ENCODE results near the gene CDKL1. TPM values are rescaled to one million over a fixed set of nuclear protein-coding genes. Genes with fewer than 3 reads are reported as not detected.

CDKL1 gene
- total RNA-seq, 1 donor, result 10.5 TPM

- Histone ChIP-seq H4K20me1 (ENCODE audit: insufficient read depth, low read length) (no peaks in the 10 kb centered on the region), H3K36me3 (ENCODE audit: insufficient read depth, low read length) (no peaks in the 10 kb centered on the region), H3K4me1 (ENCODE audit: insufficient read depth, low read length) (no peaks in the 10 kb centered on the region), H3K4me2 (ENCODE audit: insufficient read depth, low read length) (no peak overlapping the region), H3K27me3 (ENCODE audit: insufficient read depth, low read length) (no peaks in the 10 kb centered on the region), H3K9me3 (ENCODE audit: low read depth, low read length) (no peaks in the 10 kb centered on the region), H3K4me3 (ENCODE audit: insufficient read depth, low read length) (no peak overlapping the region), H2AFZ (ENCODE audit: low read length) (no peak overlapping the region), H3K79me2 (ENCODE audit: insufficient read depth, low read length) (no peaks in the 10 kb centered on the region), H3K27ac (ENCODE audit: low read depth, low read length) (no peak overlapping the region)
- no peak for DNase-seq (ENCODE audit: insufficient read length, low spot score, missing footprints)
- no peak for TF ChIP-seq CTCF (IDR thresholded peaks at IDR 0.05; ENCODE audit: extremely low read depth, low read depth, low read length)
Observed at GRCh38 chr14:50388256-50388931, 8.3 kb downstream of the CDKL1 start.

- H3K27me3 ChIP-seq (ENCODE audit: insufficient read depth, low read length), result no peaks in the 10 kb centered on the region
- no peaks in the 10 kb centered on the region for H3K79me2 ChIP-seq (ENCODE audit: insufficient read depth, low read length)
- no peak overlapping the region for H2AFZ ChIP-seq (ENCODE audit: low read length)
- H3K4me1 ChIP-seq (ENCODE audit: insufficient read depth, low read length), result no peaks in the 10 kb centered on the region
- no peaks in the 10 kb centered on the region for H3K9me3 ChIP-seq (ENCODE audit: low read depth, low read length)
- no peak overlapping the region for H3K27ac ChIP-seq (ENCODE audit: low read depth, low read length)
- no peaks in the 10 kb centered on the region for H3K36me3 ChIP-seq (ENCODE audit: insufficient read depth, low read length)
- DNase-seq (ENCODE audit: insufficient read length, low spot score, missing footprints), result no peak
- no peak for TF ChIP-seq CTCF (IDR thresholded peaks at IDR 0.05; ENCODE audit: extremely low read depth, low read depth, low read length)
- H3K4me3 ChIP-seq (ENCODE audit: insufficient read depth, low read length), result no peak overlapping the region
- H3K4me2 ChIP-seq (ENCODE audit: insufficient read depth, low read length), result no peak overlapping the region
- H4K20me1 ChIP-seq (ENCODE audit: insufficient read depth, low read length), result no peaks in the 10 kb centered on the region
Observed at GRCh38 chr14:50387548-50387947, 9.1 kb downstream of the CDKL1 start.

GRCh38 chr14:50383618-50384225 is 13.0 kb downstream of the CDKL1 start:
- no peaks in the 10 kb centered on the region for H3K36me3 ChIP-seq (ENCODE audit: insufficient read depth, low read length)
- no peak overlapping the region for H3K27ac ChIP-seq (ENCODE audit: low read depth, low read length)
- no peaks in the 10 kb centered on the region for H3K9me3 ChIP-seq (ENCODE audit: low read depth, low read length)
- no peaks in the 10 kb centered on the region for H3K27me3 ChIP-seq (ENCODE audit: insufficient read depth, low read length)
- H3K79me2 ChIP-seq (ENCODE audit: insufficient read depth, low read length), result no peaks in the 10 kb centered on the region
- no peak overlapping the region for H3K4me2 ChIP-seq (ENCODE audit: insufficient read depth, low read length)
- DNase-seq (ENCODE audit: insufficient read length, low spot score, missing footprints), result no peak
- H3K4me1 ChIP-seq (ENCODE audit: insufficient read depth, low read length), result no peaks in the 10 kb centered on the region
- no peak for TF ChIP-seq CTCF (IDR thresholded peaks at IDR 0.05; ENCODE audit: extremely low read depth, low read depth, low read length)
- no peak overlapping the region for H2AFZ ChIP-seq (ENCODE audit: low read length)
- no peaks in the 10 kb centered on the region for H4K20me1 ChIP-seq (ENCODE audit: insufficient read depth, low read length)
- no peak overlapping the region for H3K4me3 ChIP-seq (ENCODE audit: insufficient read depth, low read length)

GRCh38 chr14:50381823-50382287 is 14.8 kb downstream of the CDKL1 start:
- Histone ChIP-seq H4K20me1 (ENCODE audit: insufficient read depth, low read length) (no peaks in the 10 kb centered on the region), H3K9me3 (ENCODE audit: low read depth, low read length) (no peaks in the 10 kb centered on the region), H3K4me3 (ENCODE audit: insufficient read depth, low read length) (no peak overlapping the region), H3K27me3 (ENCODE audit: insufficient read depth, low read length) (no peaks in the 10 kb centered on the region), H3K4me2 (ENCODE audit: insufficient read depth, low read length) (no peak overlapping the region), H3K36me3 (ENCODE audit: insufficient read depth, low read length) (no peaks in the 10 kb centered on the region), H3K27ac (ENCODE audit: low read depth, low read length) (no peak overlapping the region), H3K79me2 (ENCODE audit: insufficient read depth, low read length) (no peaks in the 10 kb centered on the region), H3K4me1 (ENCODE audit: insufficient read depth, low read length) (no peaks in the 10 kb centered on the region), H2AFZ (ENCODE audit: low read length) (no peak overlapping the region)
- no peak for DNase-seq (ENCODE audit: insufficient read length, low spot score, missing footprints)
- TF ChIP-seq CTCF (IDR thresholded peaks at IDR 0.05; ENCODE audit: extremely low read depth, low read depth, low read length), result no peak

Measured in osteoblast (primary cell).